Measurements from ENCODE around the gene SIM2.

SIM2 gene

GRCh38 chr21:36722370-36723368 lies 23.8 kb downstream of the SIM2 start:
- Histone ChIP-seq H3K36me3 (replicated peaks; ENCODE audit: low read depth, low read length) (no peaks in the 10 kb centered on the region), H3K27ac (ENCODE audit: low read length) (no peak overlapping the region), H3K9me3 (ENCODE audit: insufficient read depth, low read length) (no peaks in the 10 kb centered on the region), H3K79me2 (ENCODE audit: low read length) (no peaks in the 10 kb centered on the region), H3K27me3 (ENCODE audit: low read depth, low read length) (no peaks in the 10 kb centered on the region), H2AFZ (ENCODE audit: low read depth, low read length) (no peak overlapping the region), H3K4me3 (ENCODE audit: low read length) (no peak overlapping the region), H3K4me2 (ENCODE audit: low read length) (no peak overlapping the region), H4K20me1 (ENCODE audit: insufficient read depth, low read length) (no peaks in the 10 kb centered on the region), H3K9ac (ENCODE audit: low read length) (no peak overlapping the region), H3K4me1 (ENCODE audit: low read length) (no peaks in the 10 kb centered on the region)
- no peak for TF ChIP-seq CTCF (IDR thresholded peaks at IDR 0.05; ENCODE audit: low read depth, low read length)
- TF ChIP-seq EZH2phosphoT487 (IDR thresholded peaks at IDR 0.05; ENCODE audit: low read depth), result no peak

DNA sequence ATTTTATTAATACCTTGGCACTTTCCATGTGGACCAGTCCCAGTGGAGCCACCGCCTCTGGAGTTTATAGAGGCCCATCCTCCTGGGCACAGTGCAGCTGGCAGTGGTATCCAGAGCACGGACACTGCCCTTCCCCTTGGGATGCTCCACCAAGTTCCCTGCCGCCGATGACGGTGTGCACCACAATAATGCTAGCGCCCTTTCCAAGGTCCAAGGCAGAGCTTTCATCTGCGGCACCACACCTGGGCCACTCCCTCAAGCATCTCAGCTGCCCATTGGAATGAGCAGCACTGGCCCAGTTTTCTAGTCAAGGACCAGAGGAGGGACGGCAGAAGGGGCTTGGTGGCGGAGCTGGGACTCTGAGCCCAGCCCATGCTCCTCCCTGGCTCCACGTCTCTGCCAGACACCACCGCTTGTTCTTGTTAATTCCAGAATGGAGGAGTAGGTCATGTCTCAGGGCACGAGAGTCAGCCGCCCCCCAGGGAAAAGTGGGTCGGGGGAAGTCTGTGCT lies 24.5 kb downstream of the SIM2 start:
- TF ChIP-seq EZH2phosphoT487 (IDR thresholded peaks at IDR 0.05; ENCODE audit: low read depth) (no peak), CTCF (IDR thresholded peaks at IDR 0.05; ENCODE audit: low read depth, low read length) (no peak)
- no peaks in the 10 kb centered on the region for H3K4me1 ChIP-seq (ENCODE audit: low read length)
- no peak overlapping the region for H3K9ac ChIP-seq (ENCODE audit: low read length)

DNA sequence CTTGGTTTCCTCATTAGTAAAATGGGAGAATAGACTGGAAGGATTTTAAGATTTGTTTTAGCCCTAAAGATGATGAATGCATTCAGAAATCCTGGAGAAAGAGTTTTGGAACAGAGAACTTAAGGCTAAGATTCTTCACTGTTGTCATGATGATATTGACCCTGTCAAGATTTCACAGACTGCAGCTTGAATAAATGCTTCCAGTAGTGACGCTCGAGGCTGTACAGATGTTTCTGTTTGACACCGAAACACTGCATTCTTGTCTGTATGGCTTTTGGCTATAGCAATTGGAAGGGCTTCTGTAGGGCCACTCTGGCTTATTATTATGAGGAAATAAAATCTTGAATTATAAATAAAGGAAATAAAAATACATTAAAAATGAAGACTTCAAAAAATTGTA lies 25.7 kb downstream of the SIM2 start:
- Histone ChIP-seq H2AFZ (ENCODE audit: low read depth, low read length) (no peak overlapping the region), H3K4me3 (ENCODE audit: low read length) (no peak overlapping the region), H3K9me3 (ENCODE audit: insufficient read depth, low read length) (no peaks in the 10 kb centered on the region), H3K27ac (ENCODE audit: low read length) (no peak overlapping the region), H3K36me3 (replicated peaks; ENCODE audit: low read depth, low read length) (no peaks in the 10 kb centered on the region), H3K79me2 (ENCODE audit: low read length) (no peaks in the 10 kb centered on the region), H3K9ac (ENCODE audit: low read length) (no peak overlapping the region), H3K27me3 (ENCODE audit: low read depth, low read length) (no peaks in the 10 kb centered on the region), H3K4me2 (ENCODE audit: low read length) (no peak overlapping the region), H3K4me1 (ENCODE audit: low read length) (no peaks in the 10 kb centered on the region), H4K20me1 (ENCODE audit: insufficient read depth, low read length) (no peaks in the 10 kb centered on the region)
- TF ChIP-seq CTCF (IDR thresholded peaks at IDR 0.05; ENCODE audit: low read depth, low read length), result no peak
- no peak for TF ChIP-seq EZH2phosphoT487 (IDR thresholded peaks at IDR 0.05; ENCODE audit: low read depth)

More for the DNA sequence above, 24.5 kb downstream of the SIM2 start:
- H3K36me3 ChIP-seq (replicated peaks; ENCODE audit: low read depth, low read length), result no peaks in the 10 kb centered on the region
- H3K4me2 ChIP-seq (ENCODE audit: low read length), result no peak overlapping the region
- H3K27ac ChIP-seq (ENCODE audit: low read length), result no peak overlapping the region
- no peaks in the 10 kb centered on the region for H3K27me3 ChIP-seq (ENCODE audit: low read depth, low read length)
- no peak overlapping the region for H2AFZ ChIP-seq (ENCODE audit: low read depth, low read length)
- no peaks in the 10 kb centered on the region for H4K20me1 ChIP-seq (ENCODE audit: insufficient read depth, low read length)
- H3K79me2 ChIP-seq (ENCODE audit: low read length), result no peaks in the 10 kb centered on the region
- H3K4me3 ChIP-seq (ENCODE audit: low read length), result no peak overlapping the region
- H3K9me3 ChIP-seq (ENCODE audit: insufficient read depth, low read length), result no peaks in the 10 kb centered on the region

- no peak for TF ChIP-seq CTCF (IDR thresholded peaks at IDR 0.05; ENCODE audit: low read depth, low read length)
- TF ChIP-seq EZH2phosphoT487 (IDR thresholded peaks at IDR 0.05; ENCODE audit: low read depth), result no peak
- H3K9me3 ChIP-seq (ENCODE audit: insufficient read depth, low read length), result no peaks in the 10 kb centered on the region
- H3K36me3 ChIP-seq (replicated peaks; ENCODE audit: low read depth, low read length), result no peaks in the 10 kb centered on the region
- H2AFZ ChIP-seq (ENCODE audit: low read depth, low read length), result no peak overlapping the region
- H3K4me3 ChIP-seq (ENCODE audit: low read length), result no peak overlapping the region
- no peaks in the 10 kb centered on the region for H3K27me3 ChIP-seq (ENCODE audit: low read depth, low read length)
- no peaks in the 10 kb centered on the region for H4K20me1 ChIP-seq (ENCODE audit: insufficient read depth, low read length)
- H3K4me2 ChIP-seq (ENCODE audit: low read length), result no peak overlapping the region
- H3K4me1 ChIP-seq (ENCODE audit: low read length), result no peaks in the 10 kb centered on the region
- no peaks in the 10 kb centered on the region for H3K79me2 ChIP-seq (ENCODE audit: low read length)
- H3K27ac ChIP-seq (ENCODE audit: low read length), result no peak overlapping the region
- no peak overlapping the region for H3K9ac ChIP-seq (ENCODE audit: low read length)
These were observed 27.0 kb downstream of the SIM2 start for GRCh38 chr21:36725793-36726386.
